ENCODE data around the gene ABCA1.

- TF ChIP-seq, protein P1, sequence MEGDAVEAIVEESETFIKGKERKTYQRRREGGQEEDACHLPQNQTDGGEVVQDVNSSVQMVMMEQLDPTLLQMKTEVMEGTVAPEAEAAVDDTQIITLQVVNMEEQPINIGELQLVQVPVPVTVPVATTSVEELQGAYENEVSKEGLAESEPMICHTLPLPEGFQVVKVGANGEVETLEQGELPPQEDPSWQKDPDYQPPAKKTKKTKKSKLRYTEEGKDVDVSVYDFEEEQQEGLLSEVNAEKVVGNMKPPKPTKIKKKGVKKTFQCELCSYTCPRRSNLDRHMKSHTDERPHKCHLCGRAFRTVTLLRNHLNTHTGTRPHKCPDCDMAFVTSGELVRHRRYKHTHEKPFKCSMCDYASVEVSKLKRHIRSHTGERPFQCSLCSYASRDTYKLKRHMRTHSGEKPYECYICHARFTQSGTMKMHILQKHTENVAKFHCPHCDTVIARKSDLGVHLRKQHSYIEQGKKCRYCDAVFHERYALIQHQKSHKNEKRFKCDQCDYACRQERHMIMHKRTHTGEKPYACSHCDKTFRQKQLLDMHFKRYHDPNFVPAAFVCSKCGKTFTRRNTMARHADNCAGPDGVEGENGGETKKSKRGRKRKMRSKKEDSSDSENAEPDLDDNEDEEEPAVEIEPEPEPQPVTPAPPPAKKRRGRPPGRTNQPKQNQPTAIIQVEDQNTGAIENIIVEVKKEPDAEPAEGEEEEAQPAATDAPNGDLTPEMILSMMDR (IDR thresholded peaks at IDR 0.05), result no peak
- TF ChIP-seq POLR2A (IDR thresholded peaks at IDR 0.05), result no peak
These were observed 66.6 kb downstream of the ABCA1 start for GRCh38 chr9:104861397-104861796.
